Measurements from ENCODE around the gene NEK11.

The NEK11 gene, protein sequence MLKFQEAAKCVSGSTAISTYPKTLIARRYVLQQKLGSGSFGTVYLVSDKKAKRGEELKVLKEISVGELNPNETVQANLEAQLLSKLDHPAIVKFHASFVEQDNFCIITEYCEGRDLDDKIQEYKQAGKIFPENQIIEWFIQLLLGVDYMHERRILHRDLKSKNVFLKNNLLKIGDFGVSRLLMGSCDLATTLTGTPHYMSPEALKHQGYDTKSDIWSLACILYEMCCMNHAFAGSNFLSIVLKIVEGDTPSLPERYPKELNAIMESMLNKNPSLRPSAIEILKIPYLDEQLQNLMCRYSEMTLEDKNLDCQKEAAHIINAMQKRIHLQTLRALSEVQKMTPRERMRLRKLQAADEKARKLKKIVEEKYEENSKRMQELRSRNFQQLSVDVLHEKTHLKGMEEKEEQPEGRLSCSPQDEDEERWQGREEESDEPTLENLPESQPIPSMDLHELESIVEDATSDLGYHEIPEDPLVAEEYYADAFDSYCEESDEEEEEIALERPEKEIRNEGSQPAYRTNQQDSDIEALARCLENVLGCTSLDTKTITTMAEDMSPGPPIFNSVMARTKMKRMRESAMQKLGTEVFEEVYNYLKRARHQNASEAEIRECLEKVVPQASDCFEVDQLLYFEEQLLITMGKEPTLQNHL

DNA sequence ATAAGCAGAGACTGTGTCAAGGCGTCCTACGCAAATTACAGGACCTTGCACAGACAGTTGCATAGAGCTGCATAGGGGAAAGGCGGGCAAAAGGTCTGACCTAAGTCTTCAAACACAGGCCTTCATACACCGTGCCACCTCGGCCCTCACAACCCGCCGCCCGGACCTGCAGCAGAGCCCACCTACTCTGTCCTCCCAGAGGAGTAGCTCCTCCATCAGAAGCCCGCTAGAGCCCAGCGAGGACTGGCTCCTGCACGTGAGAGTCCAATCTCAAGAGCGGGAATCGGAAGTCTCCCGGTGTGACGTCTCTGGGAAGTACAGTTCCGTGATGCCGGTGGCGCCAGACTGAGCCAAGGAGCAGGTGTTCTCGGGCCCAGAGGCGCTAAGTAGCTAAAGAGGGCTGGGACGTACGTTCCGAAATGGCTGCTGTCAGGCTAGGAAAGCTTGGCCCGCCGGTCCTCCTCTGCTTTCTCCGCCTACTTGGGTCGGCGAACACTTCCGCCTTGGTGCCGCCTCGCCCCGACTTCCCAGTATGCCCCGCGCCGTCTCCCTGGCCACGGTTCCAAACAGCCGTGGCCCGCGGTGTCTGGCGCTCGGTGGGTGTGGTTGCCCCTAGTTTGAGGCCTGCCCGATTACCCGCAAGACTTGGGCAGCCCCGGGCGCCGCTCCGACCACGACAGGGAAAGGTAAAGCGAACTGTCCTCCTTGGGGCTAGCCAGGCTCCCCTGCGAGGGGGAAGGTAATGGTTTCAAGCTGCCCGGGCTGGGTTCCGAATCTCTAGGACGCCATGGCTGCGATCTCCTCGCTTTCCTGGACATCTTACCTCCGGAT lies at the start of gene NEK11, which contains the start of gene ASTE1:
TSS of gene NEK11 (plus strand) at position 557 of the 831 bp plus-strand sequence. CDS start 2,832 bp downstream, outside the sequence.
TSS of gene ASTE1 (minus strand) at position 505 of the 831 bp plus-strand sequence. CDS start 1,519 bp downstream, outside the sequence.
- DNase-seq (ENCODE audit: low spot score): peak; percentile 87

DNA sequence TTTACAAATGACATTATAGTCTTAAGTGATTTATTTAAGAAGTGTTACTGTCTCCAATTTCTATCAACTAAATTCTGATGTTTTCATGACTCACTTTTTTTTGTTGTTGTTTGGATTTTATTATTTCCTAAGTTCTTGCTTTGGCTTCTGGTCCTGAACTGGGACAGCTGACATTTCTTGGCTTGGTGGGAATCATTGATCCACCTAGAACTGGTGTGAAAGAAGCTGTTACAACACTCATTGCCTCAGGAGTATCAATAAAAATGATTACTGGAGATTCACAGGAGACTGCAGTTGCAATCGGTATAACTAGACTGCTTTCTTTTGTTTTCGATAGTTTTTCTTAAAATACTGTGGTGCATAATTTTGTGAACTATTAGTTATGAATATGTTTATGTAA lies 47.6 kb upstream of the NEK11 start:
- no peak for DNase-seq (ENCODE audit: low spot score)

DNA sequence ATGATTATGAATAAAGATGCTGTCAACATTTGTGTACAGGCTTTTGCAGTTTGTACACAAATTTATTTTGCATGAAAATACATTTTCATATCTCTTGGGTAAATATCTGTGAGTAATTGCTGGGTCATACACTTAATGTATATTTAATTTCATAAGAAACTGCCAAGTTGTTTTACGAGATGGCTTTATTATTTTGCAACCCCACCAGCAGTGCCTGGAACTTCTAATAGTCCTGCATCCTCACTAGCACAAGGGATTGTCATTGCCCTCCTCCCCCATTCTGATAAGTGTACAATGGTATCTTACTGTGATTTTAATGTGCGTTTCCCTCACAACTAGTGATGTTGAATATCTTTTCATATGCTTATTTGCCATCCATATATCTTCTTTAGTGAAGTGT lies 45.2 kb upstream of the NEK11 start:
- DNase-seq (ENCODE audit: low spot score): no peak

- DNase-seq (ENCODE audit: low spot score): no peak
Observed at GRCh38 chr3:130990282-130990681, 36.4 kb upstream of the NEK11 start.

DNA sequence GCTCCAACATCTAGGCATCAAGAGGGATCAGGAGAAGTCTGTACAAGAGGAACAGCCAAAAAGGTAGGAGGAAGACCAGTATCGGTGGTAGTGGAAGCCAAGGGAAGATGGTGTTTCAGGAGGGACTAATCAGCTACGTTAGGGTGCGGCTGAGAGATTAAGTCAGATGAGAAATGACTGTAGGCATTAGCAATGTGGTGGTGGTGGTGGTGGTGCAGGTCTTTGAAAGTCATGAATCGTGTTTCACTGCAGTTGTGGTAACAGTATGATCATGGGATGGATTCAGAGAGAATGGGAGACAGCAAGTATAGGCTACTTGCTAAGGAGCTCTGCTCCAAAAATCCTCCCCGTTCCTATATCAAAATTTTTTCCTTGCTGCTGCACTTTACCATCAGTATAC lies 35.6 kb upstream of the NEK11 start:
- no peak for DNase-seq (ENCODE audit: low spot score)

GRCh38 chr3:130992344-130992743 lies 34.3 kb upstream of the NEK11 start:
- no peak for DNase-seq (ENCODE audit: low spot score)

GRCh38 chr3:130997289-130997688 lies 29.4 kb upstream of the NEK11 start:
- DNase-seq (ENCODE audit: low spot score): no peak

- no peak for DNase-seq (ENCODE audit: low spot score)
Observed at GRCh38 chr3:131001071-131001470, 25.6 kb upstream of the NEK11 start.

GRCh38 chr3:131004603-131005002 lies 22.1 kb upstream of the NEK11 start:
- DNase-seq (ENCODE audit: low spot score): no peak

DNA sequence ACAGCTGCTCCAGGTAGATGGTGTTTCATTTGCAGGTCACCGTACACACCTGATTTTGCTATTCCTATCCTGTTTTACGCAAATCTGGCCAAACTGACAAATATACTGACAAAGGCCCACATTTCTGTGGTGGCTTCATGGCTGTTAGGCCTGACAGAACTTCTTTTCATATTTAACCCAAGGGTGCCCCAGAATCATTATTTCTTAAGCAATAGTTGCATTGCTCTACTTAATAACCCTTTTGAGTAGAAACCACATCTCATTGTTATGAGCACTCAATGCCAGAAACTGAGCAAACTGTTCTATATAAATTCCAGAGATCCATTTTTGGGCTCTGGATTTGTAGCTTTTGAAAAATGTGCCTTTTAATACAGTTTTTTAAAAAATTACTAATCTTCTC lies 19.4 kb upstream of the NEK11 start:
- DNase-seq (ENCODE audit: low spot score): no peak

GRCh38 chr3:131007782-131008181 lies 18.9 kb upstream of the NEK11 start:
- no peak for DNase-seq (ENCODE audit: low spot score)

GRCh38 chr3:131008326-131008725 lies 18.4 kb upstream of the NEK11 start:
- DNase-seq (ENCODE audit: low spot score): no peak

DNA sequence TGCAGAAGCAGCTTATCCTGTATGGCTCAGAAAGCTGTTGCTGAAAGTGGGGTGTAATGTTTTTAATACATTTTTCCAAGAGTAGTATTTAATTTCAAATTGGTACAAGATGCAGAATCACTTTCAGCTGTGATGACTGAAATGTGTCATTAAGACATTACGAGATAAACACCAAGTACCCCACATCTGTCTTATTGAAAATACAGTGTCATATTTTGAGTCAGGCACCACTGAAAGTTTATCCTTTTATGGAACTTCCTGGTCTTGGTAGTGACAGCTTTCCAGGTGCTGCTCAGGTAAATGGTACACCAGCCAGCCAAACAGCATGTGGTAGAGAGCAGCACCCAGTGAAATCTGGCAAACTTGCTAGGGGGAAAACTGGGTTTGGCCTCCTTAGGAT lies 17.0 kb upstream of the NEK11 start:
- DNase-seq (ENCODE audit: low spot score): no peak

DNA sequence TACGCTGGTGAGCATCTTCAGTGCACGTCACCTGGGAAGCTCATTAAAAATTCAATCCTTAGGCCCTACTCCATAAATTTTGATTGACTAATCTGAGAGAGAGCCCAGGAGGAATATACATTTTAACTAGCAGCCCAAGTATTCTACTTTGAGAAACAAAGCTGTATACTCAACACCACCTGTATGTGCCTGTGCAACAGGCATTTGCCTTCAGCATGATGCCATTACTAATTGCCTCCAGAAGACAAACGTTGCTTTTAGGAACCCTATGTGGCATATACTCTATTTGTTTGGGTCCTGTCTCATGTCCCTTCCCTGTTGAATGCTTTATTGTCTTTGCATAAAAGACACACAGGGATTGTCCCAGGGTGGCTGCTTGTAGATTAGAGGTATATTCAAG lies 7.7 kb upstream of the NEK11 start:
- no peak for DNase-seq (ENCODE audit: low spot score)

GRCh38 chr3:131020122-131020693 lies 6.5 kb upstream of the NEK11 start:
- DNase-seq (ENCODE audit: low spot score): no peak

DNA sequence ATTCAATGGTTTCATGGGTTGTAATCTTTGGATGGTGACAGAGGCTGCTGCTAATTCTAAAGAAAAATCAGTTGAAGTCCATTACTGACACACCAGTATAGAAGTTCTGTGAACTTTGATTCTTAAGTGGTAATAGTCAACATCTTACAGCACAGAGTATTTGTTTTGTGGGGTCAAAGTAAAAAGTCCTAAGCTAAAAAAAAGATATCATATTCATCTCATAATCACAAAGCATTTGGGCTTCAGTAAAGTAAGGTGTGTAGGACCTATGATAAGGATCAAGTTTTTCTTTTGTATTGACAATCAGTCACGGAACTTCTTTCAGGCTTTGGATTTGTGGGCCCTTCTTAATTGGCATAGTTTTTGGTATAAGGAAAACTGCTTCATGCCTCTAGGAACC lies 1.1 kb upstream of the NEK11 start:
- no peak for DNase-seq (ENCODE audit: low spot score)

GRCh38 chr3:131028844-131029243 lies 2.2 kb downstream of the NEK11 start:
- no peak for DNase-seq (ENCODE audit: low spot score)

DNA sequence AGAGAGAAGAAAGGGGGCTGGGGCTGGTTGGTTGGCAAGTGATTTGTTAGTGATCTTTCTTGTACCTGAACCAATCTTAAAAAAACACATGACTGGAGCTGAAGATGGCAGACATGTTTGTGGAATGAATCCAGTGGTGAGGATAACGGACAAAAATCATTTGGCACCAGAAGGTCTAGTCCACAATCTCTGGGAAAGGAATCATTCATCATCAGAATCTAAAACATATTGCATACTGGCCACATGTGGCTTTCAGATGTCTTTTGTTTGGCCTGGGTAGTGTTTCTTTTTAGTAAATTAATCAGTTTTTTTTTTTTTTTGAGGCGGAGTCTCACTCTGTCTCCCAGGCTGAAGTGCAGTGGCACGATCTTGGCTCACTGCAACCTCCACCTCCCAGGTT lies 5.0 kb downstream of the NEK11 start:
- no peak for DNase-seq (ENCODE audit: low spot score)

DNA sequence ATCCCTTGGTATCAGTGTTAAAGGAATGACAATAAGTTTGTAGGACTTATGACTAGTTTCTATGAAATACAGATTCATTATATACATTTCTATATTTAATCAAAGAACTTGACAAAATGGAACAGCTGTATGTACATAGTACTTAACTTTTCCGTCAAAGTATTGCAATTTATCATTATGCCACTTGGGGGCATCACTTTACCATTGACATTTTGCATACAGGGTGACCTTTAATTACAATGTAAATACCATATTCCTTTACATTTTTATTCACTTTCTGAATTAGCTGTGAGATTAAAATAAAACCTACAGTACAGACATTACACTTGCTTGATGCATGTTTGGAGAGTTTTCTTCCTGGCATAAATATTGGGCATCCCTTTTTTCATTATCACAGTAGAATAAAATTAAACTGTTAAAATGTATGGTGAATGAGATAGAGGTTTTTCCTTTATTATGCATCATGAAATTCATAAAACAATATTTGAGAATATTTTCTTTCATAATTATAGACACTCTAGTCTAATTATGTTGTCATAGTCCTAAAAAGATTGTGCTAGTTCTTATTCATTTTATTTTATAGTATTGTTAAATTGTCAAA lies 6.9 kb downstream of the NEK11 start:
- DNase-seq (ENCODE audit: low spot score): peak; percentile 32

DNA sequence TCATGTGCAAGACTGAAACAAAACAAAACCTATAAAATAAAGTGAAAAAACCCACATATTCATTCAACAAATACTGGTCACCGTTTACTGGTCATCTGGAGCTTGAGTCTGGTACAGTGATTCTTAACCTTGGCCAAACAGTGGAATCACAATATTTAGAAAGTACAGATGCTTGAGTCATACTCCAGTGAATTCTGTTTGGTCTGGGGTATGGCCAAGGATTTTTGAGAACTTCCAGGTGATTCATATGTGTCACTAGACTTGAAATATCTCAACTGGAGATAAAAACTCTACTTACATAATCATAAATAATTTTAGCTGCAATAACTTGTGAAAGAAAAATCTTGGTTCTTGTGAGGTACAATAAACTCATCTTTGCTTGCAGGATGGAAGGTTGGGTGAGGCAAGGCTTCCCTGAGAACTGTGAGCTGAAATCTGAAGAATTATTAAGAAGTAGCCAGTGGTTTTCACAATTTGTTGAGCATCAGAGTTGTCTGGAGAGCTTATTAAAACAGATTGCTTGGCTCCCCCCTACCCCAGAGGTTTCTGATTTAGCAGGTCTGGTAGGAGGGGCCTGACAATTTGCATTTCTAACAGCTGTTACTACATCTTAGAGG lies 9.6 kb downstream of the NEK11 start:
- no peak for DNase-seq (ENCODE audit: low spot score)

DNA sequence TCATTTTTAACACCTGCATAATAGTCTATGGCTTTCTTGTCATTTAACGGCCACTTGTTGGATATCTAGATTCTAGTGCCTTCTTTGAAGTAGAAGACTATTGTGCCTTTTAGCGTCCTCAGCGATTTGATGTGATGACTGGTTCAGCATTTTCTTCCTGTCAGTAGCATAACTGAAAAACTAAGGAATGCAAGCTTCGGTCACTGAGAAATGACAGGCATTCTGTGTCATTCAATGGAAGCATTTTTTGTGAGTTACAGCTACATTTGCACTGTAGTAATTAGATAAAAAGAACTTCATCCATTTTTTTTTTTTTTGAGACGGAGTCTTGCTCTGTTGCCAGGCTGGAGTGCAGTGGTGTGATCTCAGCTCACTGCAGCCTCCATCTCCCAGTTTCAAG lies 10.3 kb downstream of the NEK11 start:
- no peak for DNase-seq (ENCODE audit: low spot score)

All from SW480 (cell line).